Hematopoietic multipotent progenitor cell treated with erythropoietin and hydrocortisone succinate and interleukin-3 and kit ligand, for 17 days (in vitro differentiated cells): ENCODE data around the gene ZNF14.
"Not testable (repeated sequence)": the region's sequence is repeated elsewhere in the genome, so short reads cannot be mapped to it uniquely, and the experiment has no call there.

Experiments
- DNase-seq: peaks from one replicate; pipeline ENCODE4 v3.0.0-alpha.2; 2015; ENCODE audit warnings: low spot score

Gene ZNF14

DNA sequence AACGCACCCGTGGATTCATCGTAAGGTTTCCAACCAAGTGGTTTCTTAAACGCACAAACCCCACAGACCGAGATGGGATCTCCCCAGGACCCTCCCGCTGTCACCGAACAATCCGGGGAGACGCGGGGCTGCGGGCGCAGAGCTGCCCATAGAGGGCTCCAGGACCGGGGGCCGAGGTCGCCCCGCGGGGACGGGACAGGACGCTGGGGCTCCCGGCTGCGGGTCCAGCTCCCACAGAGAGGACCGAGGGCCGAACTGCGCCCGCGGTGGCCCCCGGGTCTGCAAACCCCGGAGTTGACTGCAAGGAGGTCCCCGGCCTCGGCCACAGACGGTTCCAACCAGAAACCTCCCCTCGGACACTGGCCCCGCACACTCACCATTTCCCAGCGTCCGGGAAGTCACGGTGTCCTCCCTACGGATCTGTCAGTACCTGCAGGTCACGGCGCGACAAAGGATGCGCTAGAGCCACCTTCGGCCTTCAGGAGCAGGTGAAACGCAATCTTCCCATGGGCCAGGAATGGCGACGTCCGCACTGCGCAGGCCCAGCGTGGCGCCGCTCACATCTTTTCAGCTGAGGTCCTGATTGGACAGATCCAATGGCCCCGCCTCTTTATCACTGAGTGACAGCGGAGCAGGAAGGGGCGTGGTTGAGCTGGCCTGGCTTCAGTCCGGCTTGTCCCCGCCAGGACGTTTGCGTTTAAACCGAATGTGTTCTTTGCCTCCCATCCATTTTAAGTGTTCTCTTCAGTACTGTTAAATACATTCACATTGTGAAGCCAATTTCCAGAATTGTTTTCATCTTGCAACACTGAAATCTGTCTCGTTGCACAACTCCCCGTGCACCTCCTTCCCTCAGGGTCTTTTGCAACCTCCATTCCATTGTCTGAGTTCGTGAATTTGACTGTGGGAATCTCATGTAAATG, at the start of gene ZNF14:
Gene ZNF14, minus strand, starts transcription at position 534 of the 923 bp plus-strand sequence. Its CDS starts 154 bp downstream, at position 380.
- DNase-seq, result peak; percentile 34

DNA sequence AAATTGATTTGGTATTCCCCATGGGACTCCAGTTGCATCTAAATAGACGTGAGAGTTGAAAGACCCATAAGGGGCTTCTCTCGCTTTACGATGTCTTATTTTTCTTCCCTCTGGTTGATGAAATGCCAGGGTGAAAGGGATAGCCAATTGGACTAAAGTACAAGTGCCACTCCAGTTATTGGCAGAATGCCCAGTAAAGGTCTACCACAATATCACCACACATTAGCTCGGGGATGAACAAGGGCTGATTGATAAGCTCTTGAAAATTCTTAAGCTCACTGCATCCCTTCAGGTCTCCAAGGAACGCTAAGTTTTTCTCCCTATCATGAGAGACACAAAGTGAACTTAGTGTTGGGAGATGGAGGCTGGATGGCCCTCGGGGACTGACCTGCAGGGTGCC, 48.9 kb upstream of the ZNF14 start:
- not testable (repeated sequence) for DNase-seq

DNA sequence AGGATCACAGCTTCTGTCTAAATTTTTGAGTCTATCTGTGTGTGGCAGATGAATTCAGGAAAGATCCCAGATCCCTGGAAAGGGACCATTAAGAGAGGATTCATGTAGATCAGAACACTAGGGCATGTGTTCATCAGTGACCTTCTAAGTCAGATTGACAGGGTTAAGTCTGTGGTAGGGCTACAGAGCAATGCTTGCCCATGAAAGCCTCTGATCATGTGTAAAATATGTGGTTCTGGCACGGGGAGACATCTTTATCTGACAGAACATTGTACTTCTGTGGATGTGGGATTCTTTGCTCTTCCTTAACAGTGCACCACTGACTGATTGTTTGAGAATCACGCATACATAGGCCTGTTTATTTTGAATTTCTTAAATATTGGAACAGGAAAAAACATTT, 45.8 kb upstream of the ZNF14 start:
- no peak for DNase-seq

DNA sequence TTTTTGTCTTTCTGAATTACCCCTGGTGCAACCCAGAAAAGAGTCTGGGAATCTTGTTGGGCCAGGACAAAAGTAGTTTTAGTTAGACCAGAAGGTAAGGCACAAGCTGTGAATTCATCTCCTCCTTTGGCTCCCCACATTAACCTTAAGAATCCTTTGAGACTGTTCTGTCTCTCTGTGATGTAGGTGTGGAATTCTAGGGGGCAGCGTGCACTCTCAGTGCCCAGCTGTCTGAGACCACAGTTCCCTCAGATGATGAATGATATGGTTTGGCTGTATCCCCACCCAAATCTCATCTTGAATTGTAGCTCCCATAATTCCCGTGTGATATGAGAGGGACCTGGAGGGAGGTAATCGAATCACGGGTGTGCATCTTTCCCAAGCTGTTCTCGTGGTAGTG, 44.8 kb upstream of the ZNF14 start:
- DNase-seq, result no peak

- peak; percentile 69 for DNase-seq
Measured at GRCh38 chr19:19776206-19777008, 43.5 kb upstream of the ZNF14 start.

- DNase-seq, result no peak
Measured at GRCh38 chr19:19775891-19776205, 42.9 kb upstream of the ZNF14 start.

DNA sequence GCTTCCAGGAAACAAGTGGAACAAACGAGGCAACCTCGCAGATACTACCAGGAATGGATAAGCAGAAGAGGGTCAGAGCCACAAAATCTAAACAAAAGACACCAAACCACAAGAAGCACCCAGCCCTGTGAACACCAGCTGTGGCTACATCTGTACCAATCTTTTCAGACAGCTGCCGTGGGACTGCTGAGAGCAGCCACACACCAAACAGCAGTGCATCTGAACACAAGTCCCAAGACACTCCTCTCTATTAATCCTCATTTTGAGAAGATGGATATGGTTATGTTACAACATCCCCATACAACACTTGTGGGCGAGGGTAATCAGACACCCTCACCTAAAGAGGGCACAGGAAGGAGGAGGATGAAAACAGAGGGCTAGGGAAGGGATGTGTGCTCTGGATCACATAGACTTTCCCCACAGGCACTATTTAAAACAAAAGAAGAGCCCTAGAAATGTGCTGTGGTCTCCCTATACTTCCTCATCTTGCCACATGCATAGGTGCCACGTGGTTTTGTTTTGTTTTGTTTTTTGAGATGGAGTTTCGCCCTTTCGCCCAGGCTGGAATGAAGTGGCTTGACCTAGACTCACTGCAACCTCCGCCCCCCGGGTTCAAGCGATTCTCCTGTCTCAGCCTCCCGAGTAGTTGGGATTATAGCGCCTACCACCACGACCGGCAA, 41.6 kb upstream of the ZNF14 start:
- DNase-seq, result no peak

- not testable (repeated sequence) for DNase-seq
Measured at GRCh38 chr19:19771963-19772362, 39.1 kb upstream of the ZNF14 start.

DNA sequence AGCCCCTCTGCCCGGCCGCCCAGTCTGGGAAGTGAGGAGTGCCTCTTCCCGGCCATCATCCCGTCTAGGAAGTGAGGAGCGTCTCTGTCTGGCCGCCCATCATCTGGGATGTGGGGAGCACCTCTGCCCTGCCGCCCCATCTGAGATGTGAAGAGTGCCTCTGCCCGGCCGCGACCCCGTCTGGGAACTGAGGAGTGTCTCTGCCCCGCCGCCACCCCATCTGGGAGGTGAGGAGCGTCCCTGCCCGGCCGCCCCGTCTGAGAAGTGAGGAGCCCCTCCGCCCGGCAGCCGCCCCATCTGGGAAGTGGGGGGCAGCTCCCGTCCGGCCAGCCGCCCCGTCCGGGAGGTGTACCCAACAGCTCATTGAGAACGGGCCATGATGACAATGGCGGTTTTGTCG, 37.1 kb upstream of the ZNF14 start:
- not testable (repeated sequence) for DNase-seq

DNA sequence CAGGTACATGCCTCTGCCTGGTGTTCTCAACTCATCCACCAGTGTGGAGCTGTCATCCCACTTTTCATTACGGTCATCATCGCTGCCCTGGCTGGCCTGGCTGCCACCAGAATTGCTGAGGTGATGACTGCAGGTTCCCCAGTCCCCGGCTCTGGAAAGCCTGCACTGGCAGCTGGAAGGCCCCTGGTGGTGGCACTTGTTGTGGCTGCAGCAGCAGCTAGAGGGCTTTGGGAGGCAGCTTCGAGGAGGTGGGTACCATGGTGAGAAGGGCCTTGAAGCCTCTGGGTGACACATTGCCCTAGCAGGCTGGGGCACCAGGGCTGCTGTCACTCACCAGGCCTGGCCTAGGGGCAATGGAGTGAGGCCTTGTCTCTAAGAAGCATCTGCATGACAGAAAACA, 25.3 kb upstream of the ZNF14 start:
- no peak for DNase-seq

- no peak for DNase-seq
Measured at GRCh38 chr19:19752760-19753403, 20.0 kb upstream of the ZNF14 start.

- no peak for DNase-seq
Measured at GRCh38 chr19:19751846-19752245, 18.9 kb upstream of the ZNF14 start.

- no peak for DNase-seq
Measured at GRCh38 chr19:19750842-19751790, 18.2 kb upstream of the ZNF14 start.

GRCh38 chr19:19749908-19750841, 17.3 kb upstream of the ZNF14 start:
- no peak for DNase-seq

- DNase-seq, result no peak
Measured at GRCh38 chr19:19749117-19749907, 16.4 kb upstream of the ZNF14 start.

- no peak for DNase-seq
Measured at GRCh38 chr19:19748249-19748938, 15.5 kb upstream of the ZNF14 start.

DNA sequence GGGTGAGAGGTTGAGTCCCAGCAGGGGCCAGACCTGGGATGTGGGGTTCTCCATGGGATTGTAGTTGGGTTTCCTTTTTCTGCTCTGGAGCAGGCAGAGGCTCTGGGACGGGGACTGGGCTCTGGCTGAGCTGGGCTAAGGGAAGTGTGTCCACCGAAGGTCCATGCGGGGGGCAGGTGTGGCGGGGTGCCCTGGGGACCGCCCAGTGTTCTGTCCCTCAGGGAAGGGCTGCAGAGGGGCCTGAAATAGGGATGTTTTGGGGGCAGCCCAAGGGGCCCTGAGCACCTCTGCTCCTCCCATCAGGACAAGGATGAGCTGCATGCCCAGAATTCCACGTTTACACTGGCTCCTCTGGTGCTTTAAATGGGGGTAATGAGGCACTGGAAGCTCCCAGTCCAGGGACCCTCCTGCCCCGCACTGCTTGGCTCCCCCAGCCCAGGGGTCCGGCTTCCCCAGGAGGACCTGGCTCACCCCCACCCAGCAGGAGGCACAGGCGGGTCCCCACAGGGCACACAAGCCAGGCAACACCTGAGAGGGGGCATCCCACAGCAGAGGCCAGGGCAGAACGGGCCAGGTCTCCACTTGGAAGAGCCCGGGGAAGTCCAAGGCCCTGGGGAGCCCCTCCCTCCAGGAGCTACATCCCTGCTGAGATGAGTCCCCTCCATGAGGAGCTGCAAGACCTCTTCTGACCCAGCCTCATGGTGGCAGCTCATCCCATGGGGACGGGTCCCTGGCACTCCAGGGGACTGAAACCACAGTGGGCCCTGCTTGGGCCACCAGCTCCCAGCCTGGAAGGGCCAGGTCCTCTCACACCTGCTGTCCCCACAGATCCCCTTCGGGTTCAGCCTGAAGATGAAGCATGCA, 14.7 kb upstream of the ZNF14 start:
- no peak for DNase-seq
